Right lobe of liver (tissue), 4 donors: Measurements from ENCODE around the gene EZH1.

Source experiments
- CTCF ChIP-seq, 4 donors: fragments of 200-600 bp in 3 of 4; fragments of 450-650 bp in 1 of 4; IDR thresholded peaks; one replicate each; pipeline versions ENCODE4 v1.5.1 to v1.8.0; 2016 to 2022; ENCODE audit warnings: antibody characterized with exemption in 4 of 4, mild to moderate bottlenecking in 2 of 4
- POLR2A ChIP-seq: fragments of 450-650 bp; IDR thresholded peaks from one replicate; pipeline ENCODE4 v1.6.1; 2017; ENCODE audit warnings: antibody characterized with exemption, mild to moderate bottlenecking
- donor health status: DM: no; HTN: no; CAD: no.
- donor health status: DM: no; HTN: no; CAD: no.
- donor health status: DM: no; HTN: yes; CAD: no.

GRCh38 chr17:42704490-42704836 lies 40.4 kb downstream of the EZH1 start:
- no peak for TF ChIP-seq CTCF (IDR thresholded peaks at IDR 0.05)
- no peak for TF ChIP-seq POLR2A
